ENCODE results near the gene MTPN. TPM values are rescaled to one million over a fixed set of nuclear protein-coding genes. Genes with fewer than 3 reads are reported as not detected.

MTPN gene
- total RNA-seq, 1 experiment from 2014 or later, result 98.2 TPM

GRCh38 chr7:135962802-135963201 lies 14.4 kb downstream of the MTPN start:
- Histone ChIP-seq H4K20me1 (ENCODE audit: control insufficient read depth, insufficient read depth, insufficient read length) (no peaks in the 10 kb centered on the region), H3K23ac (ENCODE audit: insufficient read length, low read depth, low read length) (no peak overlapping the region), H3K9ac (ENCODE audit: extremely low read depth, insufficient read length, low read length) (no peak overlapping the region), H4K91ac (ENCODE audit: insufficient read length, low read depth, low read length) (no peak overlapping the region), H2BK20ac (ENCODE audit: low read depth, low read length, poor library complexity, severe bottlenecking) (no peak overlapping the region), H3K14ac (ENCODE audit: insufficient read depth, low read length) (no peak overlapping the region), H4K5ac (ENCODE audit: insufficient read length, low read depth, low read length) (no peak overlapping the region), H3K18ac (ENCODE audit: insufficient read length, low read depth, low read length) (no peak overlapping the region), H3K27ac (ENCODE audit: insufficient read length, low read depth, low read length) (no peak overlapping the region), H3T11ph (ENCODE audit: low read length) (no peak overlapping the region), H3K27me3 (ENCODE audit: insufficient read depth, low read length) (no peaks in the 10 kb centered on the region), H2AK5ac (ENCODE audit: insufficient read length, low read length) (no peak overlapping the region), H3K79me1 (ENCODE audit: insufficient read depth, low read depth, low read length, poor library complexity, severe bottlenecking) (no peaks in the 10 kb centered on the region), H3K4me1 (ENCODE audit: insufficient read depth, low read length) (no peaks in the 10 kb centered on the region), H2BK120ac (ENCODE audit: low read depth, low read length, poor library complexity, severe bottlenecking) (no peak overlapping the region), H2AFZ (ENCODE audit: low read length) (no peak overlapping the region), H4K8ac (replicated peaks; ENCODE audit: insufficient read length, low read depth, low read length) (no peak overlapping the region), H3K79me2 (ENCODE audit: insufficient read depth, low read length) (peaks cover 4% of the 10 kb centered on the region; the same call in 1 of the 2 replicates), H3K4ac (ENCODE audit: low read depth, low read length) (no peak overlapping the region), H2BK15ac (ENCODE audit: low read depth, low read length) (no peak overlapping the region), H2BK5ac (ENCODE audit: insufficient read length, low read length) (no peak overlapping the region), H3K23me2 (ENCODE audit: insufficient read length, low read depth, low read length, poor library complexity, severe bottlenecking) (no peaks in the 10 kb centered on the region), H3K56ac (ENCODE audit: insufficient read length, low read depth, low read length) (no peak overlapping the region), H3K9me3 (ENCODE audit: control insufficient read depth, low read depth, low read length) (no peaks in the 10 kb centered on the region), H2BK12ac (ENCODE audit: insufficient read length, low read depth, low read length) (no peak overlapping the region), H3K4me2 (ENCODE audit: insufficient read depth, insufficient read length, low read length) (no peak overlapping the region)
- Mint-ChIP-seq H3K4me3 (no peak overlapping the region), H3K36me3 (ENCODE audit: insufficient read depth in 1 of 3, low read depth in 3 of 3) (peaks cover under 1 to 3% (median 2%) of the 10 kb centered on the region in 3 experiments; a peak in 3 of 7 replicates), H3K27me3 (ENCODE audit: low read depth) (no peaks in the 10 kb centered on the region), H3K4me1 (peaks cover 0 to 4% of the 10 kb centered on the region in 2 experiments; a peak in 1 of 4 replicates), H3K9me3 (no peaks in the 10 kb centered on the region), H3K27ac (no peak overlapping the region)
- DNase-seq, result no peak
- no peak for TF ChIP-seq CTCF (conservative IDR thresholded peaks at IDR 0.05)
- no CpG with 5 or more reads among the region's 4 CpGs for WGBS (ENCODE audit: extremely low coverage, insufficient read length, low lambda C conversion rate)

Data from H9 (cell line).